ENCODE results near the gene ATF3. TPM values are rescaled to one million over a fixed set of nuclear protein-coding genes. Genes with fewer than 3 reads are reported as not detected.

Gene ATF3
- polyA plus RNA-seq, 3 donors = 10.4 to 227 (median 13.3) TPM

DNA sequence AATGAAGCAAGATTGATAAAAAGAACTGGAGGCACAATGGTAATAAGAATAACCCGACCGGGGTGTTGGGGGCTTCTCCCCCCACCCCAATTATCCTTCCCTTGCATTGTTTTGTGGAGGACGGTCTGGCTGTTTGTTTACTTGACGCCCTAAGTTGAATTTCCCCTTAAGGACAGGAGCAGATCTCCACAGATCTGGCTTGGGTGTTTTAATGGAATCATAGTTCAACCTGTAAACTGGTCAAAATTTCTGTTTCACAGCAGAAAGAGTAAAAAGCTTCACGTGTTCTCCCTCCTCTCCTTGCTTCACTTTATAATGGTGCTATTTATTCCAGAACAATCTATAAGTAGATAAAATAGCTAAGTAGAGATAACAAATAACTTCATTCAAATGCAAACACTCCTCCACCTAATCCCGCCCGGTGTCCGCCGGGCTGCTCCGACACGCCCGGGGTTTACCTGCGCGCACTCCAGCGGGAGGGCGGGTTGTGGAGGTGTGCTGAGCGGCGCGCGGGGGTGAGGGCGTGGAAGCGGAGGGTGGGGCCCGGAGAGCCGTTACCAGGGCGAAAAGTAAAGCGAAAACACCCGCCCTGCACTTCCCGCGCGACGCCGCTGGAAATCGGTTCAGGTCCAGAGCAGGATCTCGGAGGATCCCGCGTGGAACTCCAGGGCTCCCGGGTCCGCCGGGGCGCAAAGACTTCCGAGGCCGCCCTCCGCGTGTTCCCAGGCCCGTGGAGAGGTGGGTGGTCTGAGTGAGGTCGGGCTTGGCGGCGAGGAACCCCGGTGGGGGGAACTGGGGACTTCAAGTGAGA is 2.0 kb upstream of the ATF3 start:
- Mint-ChIP-seq H3K27me3 (ENCODE audit: low read depth in 3 of 3) (peaks cover 83 to 98% (median 93%) of the 10 kb centered on the region in 3 donors), H3K27ac (peak overlapping the region in 6 of 7 donors; percentile 91 to 98 (median 96)), H3K4me1 (peaks cover 45% of the 10 kb centered on the region), H3K36me3 (peaks cover 17 to 29% of the 10 kb centered on the region in 2 donors), H3K9me3 (peaks cover 0 to 31% (median 10%) of the 10 kb centered on the region in 7 donors), H3K4me3 (peak overlapping the region; percentile 95 to 97)
- Histone ChIP-seq H3K9ac (ENCODE audit: insufficient read depth, low read length, poor library complexity, severe bottlenecking) (peak overlapping the region; percentile 77), H3K9me3 (replicated peaks in 1 of 2; ENCODE audit: control insufficient read depth in 1 of 2, insufficient read depth in 1 of 2, low read length in 2 of 2) (peaks cover 0 to 13% of the 10 kb centered on the region in 2 donors), H3K27ac (ENCODE audit: low read depth in 1 of 2, low read length in 2 of 2) (peak overlapping the region in 1 of 2 donors; percentile 39), H3K36me3 (replicated peaks in 1 of 2; ENCODE audit: control insufficient read depth in 1 of 2, insufficient read depth in 2 of 2, low read length in 2 of 2) (no peaks in the 10 kb centered on the region), H2AFZ (ENCODE audit: insufficient read depth, low read depth, low read length, poor library complexity, severe bottlenecking) (peak overlapping the region; percentile 44), H4K20me1 (ENCODE audit: insufficient read depth, low read length) (peaks cover 22% of the 10 kb centered on the region), H3K27me3 (ENCODE audit: control insufficient read depth in 2 of 2, insufficient read depth in 2 of 2, low read length in 2 of 2) (peaks cover 66 to 89% of the 10 kb centered on the region in 2 donors), H3K4me2 (replicated peaks; ENCODE audit: extremely low read depth, low read length, poor library complexity, severe bottlenecking) (peak overlapping the region; percentile 93), H3K4me1 (ENCODE audit: control insufficient read depth in 1 of 2, insufficient read depth in 2 of 2, low read length in 2 of 2) (peaks cover 29 to 38% of the 10 kb centered on the region in 2 donors), H3K79me2 (ENCODE audit: insufficient read depth, low read length) (no peaks in the 10 kb centered on the region), H3K4me3 (replicated peaks in 1 of 3; ENCODE audit: low read depth in 2 of 3, low read length in 3 of 3) (peak overlapping the region; percentile 42 to 94 (median 54))
- WGBS (ENCODE audit: insufficient coverage) = 0% methylated on average over 23 of the region's 49 CpGs
- TF ChIP-seq CTCF (IDR thresholded peaks at IDR 0.05) = no peak
- intact Hi-C loops (cut with micrococcal nuclease) = loop anchor here in 1 of 2 donors (5.0 kb wide), 1 partner anchor 64 kb away; no protein-coding TSS in a partner anchor
- DNase-seq = peak; percentile 35 to 52 (median 41)

DNA sequence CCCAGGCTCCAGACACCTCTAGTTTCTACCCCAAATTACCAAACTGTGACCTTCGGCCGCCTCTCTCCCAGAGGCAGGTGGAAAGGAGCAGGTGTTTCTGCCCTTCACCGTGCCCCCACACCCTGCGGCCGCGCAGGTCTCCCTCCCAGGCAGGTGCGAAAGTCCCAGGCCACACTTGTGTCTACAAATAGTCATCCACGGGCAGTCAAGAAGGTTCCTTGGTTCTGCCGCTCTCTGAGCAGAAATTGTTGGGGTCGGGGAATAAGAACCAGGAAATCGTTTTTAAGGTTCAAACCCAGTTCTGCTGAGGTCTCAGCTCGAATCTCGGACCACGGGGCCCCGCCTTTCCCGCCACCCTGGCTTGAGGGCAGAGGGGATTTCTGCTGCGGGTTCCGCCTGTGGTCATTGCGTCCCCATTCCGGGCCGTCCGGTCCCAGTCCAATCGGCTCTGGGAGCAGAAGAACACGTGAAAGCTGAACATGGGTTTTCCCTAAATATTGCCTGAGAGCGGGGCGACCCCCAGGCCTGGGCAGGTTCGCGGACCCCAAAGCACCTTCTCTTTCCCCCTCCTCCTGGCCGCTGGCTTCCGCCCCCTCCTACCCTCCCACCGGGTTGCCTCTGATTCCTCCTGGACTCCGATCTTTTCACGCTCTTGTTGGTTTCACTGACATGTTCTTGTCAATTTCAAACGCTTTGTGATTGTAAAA is 1.2 kb upstream of the ATF3 start:
- H3K36me3 ChIP-seq (replicated peaks in 1 of 2; ENCODE audit: control insufficient read depth in 1 of 2, insufficient read depth in 2 of 2, low read length in 2 of 2) = no peaks in the 10 kb centered on the region
- TF ChIP-seq CTCF (IDR thresholded peaks at IDR 0.05) = no peak
- peaks cover 46% of the 10 kb centered on the region for H3K4me1 Mint-ChIP-seq
- peak overlapping the region; percentile 42 to 94 (median 54) for H3K4me3 ChIP-seq (replicated peaks in 1 of 3; ENCODE audit: low read depth in 2 of 3, low read length in 3 of 3)
- H3K9me3 ChIP-seq (replicated peaks in 1 of 2; ENCODE audit: control insufficient read depth in 1 of 2, insufficient read depth in 1 of 2, low read length in 2 of 2) = peaks cover 0 to 13% of the 10 kb centered on the region in 2 donors
- 0% methylated on average over 29 of the region's 34 CpGs for WGBS (ENCODE audit: insufficient coverage)
- peaks cover 77 to 93% (median 90%) of the 10 kb centered on the region in 3 donors for H3K27me3 Mint-ChIP-seq (ENCODE audit: low read depth in 3 of 3)
- H3K36me3 Mint-ChIP-seq = peaks cover 17 to 29% of the 10 kb centered on the region in 2 donors
- intact Hi-C loops (cut with micrococcal nuclease) = loop anchor here in 1 of 2 donors (5.0 kb wide), 1 partner anchor 65 kb away; no protein-coding TSS in a partner anchor
- peak overlapping the region; percentile 44 for H2AFZ ChIP-seq (ENCODE audit: insufficient read depth, low read depth, low read length, poor library complexity, severe bottlenecking)
- H3K27me3 ChIP-seq (ENCODE audit: control insufficient read depth in 2 of 2, insufficient read depth in 2 of 2, low read length in 2 of 2) = peaks cover 61 to 88% of the 10 kb centered on the region in 2 donors
- H3K9ac ChIP-seq (ENCODE audit: insufficient read depth, low read length, poor library complexity, severe bottlenecking) = peak overlapping the region; percentile 77
- peak overlapping the region; percentile 74 to 98 (median 95) for H3K27ac Mint-ChIP-seq
- peaks cover 0 to 31% (median 10%) of the 10 kb centered on the region in 7 donors for H3K9me3 Mint-ChIP-seq
- peaks cover 29 to 38% of the 10 kb centered on the region in 2 donors for H3K4me1 ChIP-seq (ENCODE audit: control insufficient read depth in 1 of 2, insufficient read depth in 2 of 2, low read length in 2 of 2)
- peak; percentile 68 to 86 (median 69) for DNase-seq
- H3K4me3 Mint-ChIP-seq = peak overlapping the region; percentile 95 to 97
- peak overlapping the region; percentile 93 for H3K4me2 ChIP-seq (replicated peaks; ENCODE audit: extremely low read depth, low read length, poor library complexity, severe bottlenecking)
- no peaks in the 10 kb centered on the region for H3K79me2 ChIP-seq (ENCODE audit: insufficient read depth, low read length)
- peaks cover 30% of the 10 kb centered on the region for H4K20me1 ChIP-seq (ENCODE audit: insufficient read depth, low read length)
- peak overlapping the region; percentile 76 to 84 for H3K27ac ChIP-seq (ENCODE audit: low read depth in 1 of 2, low read length in 2 of 2)
